Panc1 (cell line): Measurements from ENCODE around the gene RIOK2. TPM values are rescaled to one million over a fixed set of nuclear protein-coding genes. Genes with fewer than 3 reads are reported as not detected.

Source experiments
- ATAC-seq: fragments of 200-7000 bp; cut with Tn5 transposase; 2 replicates; pipeline ENCODE4 v1.9.1; 2020; ENCODE audit warnings: mild to moderate bottlenecking, moderate library complexity
- BruUV-seq: library from RNA; stranded (reverse); fragments of 400-500 nt; replicated peaks from 2 replicates; lab custom pipeline; 2021; lab: Mats Ljungman, UMichigan
- CTCF ChIA-PET: fragments of 300-600 bp; sonication (Branson Sonifier 250); formaldehyde crosslinking; loops from one replicate; lab custom pipeline; 2022; ENCODE audit warnings: antibody characterized with exemption; lab: Charles Lee
- POLR2A ChIA-PET: fragments of 300-600 bp; sonication (Branson Sonifier 250); formaldehyde crosslinking; loops from one replicate; lab custom pipeline; 2022; ENCODE audit warnings: antibody characterized with exemption; lab: Charles Lee
- DNase-seq: peaks from one replicate; pipeline ENCODE4 v3.0.0-alpha.2; 2010; ENCODE audit warnings: low read depth, low spot score
- H3K27ac ChIP-seq: 2 replicates; pipeline ENCODE4 v1.5.1; 2011; ENCODE audit warnings: mild to moderate bottlenecking, low read length, inconsistent platforms
- H3K27me3 ChIP-seq: fragments of 200-500 bp; sonication (Bioruptor generic); 2 replicates; pipeline ENCODE4 v1.6.0; 2014; ENCODE audit warnings: low read length, inconsistent platforms; ENCODE audit not compliant: control insufficient read depth, insufficient read depth
- H3K36me3 ChIP-seq: fragments of 200-500 bp; sonication (Bioruptor generic); 2 replicates; pipeline ENCODE4 v1.5.1; 2014; ENCODE audit warnings: inconsistent platforms, mild to moderate bottlenecking, low read length, moderate library complexity; ENCODE audit not compliant: control insufficient read depth, insufficient read depth
- H3K4me1 ChIP-seq: 2 replicates; pipeline ENCODE4 v1.5.1; 2011; ENCODE audit warnings: inconsistent platforms, mild to moderate bottlenecking, low read length, moderate library complexity; ENCODE audit not compliant: control insufficient read depth, insufficient read depth
- H3K4me3 ChIP-seq, 2 experiments: 2 replicates each; pipeline ENCODE4 v1.5.1; 2011 to 2012; ENCODE audit warnings: low read depth in 2 of 2, low read length in 2 of 2, mild to moderate bottlenecking in 2 of 2, inconsistent platforms in 1 of 2, moderate library complexity in 1 of 2
- H3K9me3 ChIP-seq: fragments of 200-500 bp; sonication (Bioruptor generic); 2 replicates; pipeline ENCODE4 v1.5.1; 2014; ENCODE audit warnings: low read depth, mild to moderate bottlenecking, inconsistent platforms, low read length, moderate library complexity; ENCODE audit not compliant: control insufficient read depth, insufficient read depth
- CTCF ChIP-seq: fragments of 450-650 bp; IDR thresholded peaks from 2 replicates; pipeline ENCODE4 v1.5.1; 2017; ENCODE audit warnings: mild to moderate bottlenecking
- POLR2AphosphoS5 ChIP-seq: IDR thresholded peaks from 2 replicates; pipeline ENCODE4 v1.6.1; 2012; ENCODE audit warnings: mild to moderate bottlenecking, low read depth, low read length, moderate library complexity
- REST ChIP-seq, 2 experiments: IDR thresholded peaks; 2 replicates each; pipeline ENCODE4 v1.6.1; 2011 to 2012; ENCODE audit warnings: low read depth in 2 of 2, control low read depth in 1 of 2, low read length in 1 of 2, mild to moderate bottlenecking in 1 of 2, moderate library complexity in 1 of 2; ENCODE audit not compliant: insufficient read depth in 1 of 2
- SIN3A ChIP-seq: IDR thresholded peaks from 2 replicates; pipeline ENCODE4 v1.6.1; 2012; ENCODE audit warnings: low read depth, mild to moderate bottlenecking, low read length, moderate library complexity, borderline replicate concordance; ENCODE audit not compliant: insufficient read depth
- TCF7L2 ChIP-seq: IDR thresholded peaks from 2 replicates; pipeline ENCODE4 v1.6.1; 2011; ENCODE audit warnings: mild to moderate bottlenecking, low read depth, low read length, inconsistent platforms
- in situ Hi-C: cut with HindIII; loops from 2 replicates; pipeline ENCODE4 v1.10.0; 2016; ENCODE audit warnings: low sequenced_read_pairs, low pct_unique_long_range_greater_than_20kb
- intact Hi-C: fragments of 100-400 bp; cut with micrococcal nuclease; formaldehyde crosslinking; loops from one replicate; pipeline ENCODE4 v1.10.0; 2022; ENCODE audit not compliant: unreplicated experiment
- total RNA-seq: library from RNA; stranded (reverse); gene quantifications from one replicate; pipeline ENCODE4 v1.2.1, GENCODE V29; 2021; ENCODE audit not compliant: unreplicated experiment

RIOK2 gene
- total RNA-seq, 1 experiment from 2014 or later, result 32.5 TPM

- Histone ChIP-seq H3K27me3 (peaks cover 30% of the 10 kb centered on the region), H3K27ac (no peak overlapping the region), H3K9me3 (no peaks in the 10 kb centered on the region), H3K4me3 (no peak overlapping the region), H3K36me3 (no peaks in the 10 kb centered on the region), H3K4me1 (no peaks in the 10 kb centered on the region)
- no TSS peak for BruUV-seq
- TF ChIP-seq REST (IDR thresholded peaks at IDR 0.05; ENCODE audit: insufficient read depth in 1 of 2, low read depth in 2 of 2, low read length in 1 of 2) (no peak), TCF7L2 (no peak), SIN3A (no peak), POLR2AphosphoS5 (no peak), CTCF (no peak)
- ChIA-PET CTCF (no interaction called here), POLR2A (no interaction called here)
- intact Hi-C loops, result no loop called here
- DNase-seq, result no peak
- in situ Hi-C loops, result no loop called here
- no peak for ATAC-seq
These were observed 61.2 kb downstream of the RIOK2 start for GRCh38 chr5:97121848-97122247.

- CTCF ChIA-PET, result no interaction called here
These were observed 62.9 kb downstream of the RIOK2 start for GRCh38 chr5:97120195-97120594.

More at GRCh38 chr5:97120195-97120594, 62.9 kb downstream of the RIOK2 start:
- Histone ChIP-seq H3K27ac (no peak overlapping the region), H3K4me1 (no peaks in the 10 kb centered on the region), H3K36me3 (no peaks in the 10 kb centered on the region), H3K9me3 (no peaks in the 10 kb centered on the region), H3K4me3 (no peak overlapping the region), H3K27me3 (peaks cover 30% of the 10 kb centered on the region)
- POLR2A ChIA-PET, result no interaction called here
- DNase-seq, result no peak
- intact Hi-C loops, result no loop called here
- TF ChIP-seq CTCF (no peak), POLR2AphosphoS5 (no peak), SIN3A (no peak), TCF7L2 (no peak), REST (IDR thresholded peaks at IDR 0.05; ENCODE audit: insufficient read depth in 1 of 2, low read depth in 2 of 2, low read length in 1 of 2) (no peak)
- in situ Hi-C loops, result no loop called here
- no TSS peak for BruUV-seq
- no peak for ATAC-seq
